Mucosa of descending colon (tissue), 3 donors: ENCODE results near the gene ATP2A3. TPM values are rescaled to one million over a fixed set of nuclear protein-coding genes. Genes with fewer than 3 reads are reported as not detected.

Experiments used
- ATAC-seq: fragments of 200-7000 bp; cut with Tn5 transposase; one replicate; pipeline ENCODE4 v1.9.1; 2020; ENCODE audit warnings: mild to moderate bottlenecking, moderate library complexity
- DNase-seq, 3 donors: peaks; one replicate each; pipeline ENCODE4 v3.0.0-alpha.2; 2020
- H3K36me3 ChIP-seq: fragments of 200-600 bp; one replicate; pipeline ENCODE4 v1.8.0; 2021; ENCODE audit warnings: low read depth, mild to moderate bottlenecking
- H3K4me1 ChIP-seq: fragments of 200-600 bp; one replicate; pipeline ENCODE4 v1.8.0; 2021; ENCODE audit warnings: low read depth, mild to moderate bottlenecking
- H3K4me3 ChIP-seq: fragments of 200-600 bp; one replicate; pipeline ENCODE4 v1.8.0; 2021; ENCODE audit warnings: mild to moderate bottlenecking
- H3K9me3 ChIP-seq: fragments of 200-600 bp; one replicate; pipeline ENCODE4 v1.8.0; 2021; ENCODE audit warnings: mild to moderate bottlenecking
- intact Hi-C, 2 donors: fragments of 100-400 bp; cut with DNase I in 1 of 2; cut with micrococcal nuclease in 1 of 2; formaldehyde crosslinking; loops; one replicate each; pipeline versions ENCODE4 v1.11.0 to v1.11.1; 2022; cut with DNase I, micrococcal nuclease
- total RNA-seq, 3 donors: library from RNA; stranded (reverse); fragmentation: NEBNext Ultra II Directional in 2 of 3; extraction: Animal tissue kit (Norgen Biotek cat#: 25700) in 2 of 3; gene quantifications; one replicate each; pipeline versions ENCODE4 v1.2.1 to v1.2.4, GENCODE V29; 2021 to 2023
- TF ChIP-seq, protein P1 (sequence below): fragments of 200-600 bp; IDR thresholded peaks from one replicate; pipeline ENCODE4 v1.8.0; 2022; ENCODE audit warnings: antibody characterized with exemption, mild to moderate bottlenecking
- donor health status: DM: no; HTN: no; CAD: no; lungs with moderate emphysema.
- donor health status: DM: no; HTN: no; CAD: no.
- donor health status: DM: no; HTN: yes; CAD: no.

ATP2A3 gene
- total RNA-seq, 3 donors from 2014 or later, result 72.8 to 253 (median 247) TPM

GRCh38 chr17:3916825-3917224 is 47.4 kb downstream of the ATP2A3 start:
- H3K4me1 ChIP-seq, result peaks cover 28% of the 10 kb centered on the region
- ATAC-seq (peak; percentile 9), DNase-seq (no peak)
- no peaks in the 10 kb centered on the region for H3K36me3 ChIP-seq
- intact Hi-C loops, result loop anchor here (10.0 kb wide), 1 partner anchor 52 kb away; no protein-coding TSS in a partner anchor
- TF ChIP-seq, protein P1, sequence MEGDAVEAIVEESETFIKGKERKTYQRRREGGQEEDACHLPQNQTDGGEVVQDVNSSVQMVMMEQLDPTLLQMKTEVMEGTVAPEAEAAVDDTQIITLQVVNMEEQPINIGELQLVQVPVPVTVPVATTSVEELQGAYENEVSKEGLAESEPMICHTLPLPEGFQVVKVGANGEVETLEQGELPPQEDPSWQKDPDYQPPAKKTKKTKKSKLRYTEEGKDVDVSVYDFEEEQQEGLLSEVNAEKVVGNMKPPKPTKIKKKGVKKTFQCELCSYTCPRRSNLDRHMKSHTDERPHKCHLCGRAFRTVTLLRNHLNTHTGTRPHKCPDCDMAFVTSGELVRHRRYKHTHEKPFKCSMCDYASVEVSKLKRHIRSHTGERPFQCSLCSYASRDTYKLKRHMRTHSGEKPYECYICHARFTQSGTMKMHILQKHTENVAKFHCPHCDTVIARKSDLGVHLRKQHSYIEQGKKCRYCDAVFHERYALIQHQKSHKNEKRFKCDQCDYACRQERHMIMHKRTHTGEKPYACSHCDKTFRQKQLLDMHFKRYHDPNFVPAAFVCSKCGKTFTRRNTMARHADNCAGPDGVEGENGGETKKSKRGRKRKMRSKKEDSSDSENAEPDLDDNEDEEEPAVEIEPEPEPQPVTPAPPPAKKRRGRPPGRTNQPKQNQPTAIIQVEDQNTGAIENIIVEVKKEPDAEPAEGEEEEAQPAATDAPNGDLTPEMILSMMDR, result no peak
- H3K4me3 ChIP-seq, result no peak overlapping the region
- H3K9me3 ChIP-seq, result no peaks in the 10 kb centered on the region

GRCh38 chr17:3915995-3916696 is 48.1 kb downstream of the ATP2A3 start, which contains the start of gene P2RX1:
P2RX1 (minus strand) TSS chr17:3916465; CDS start chr17:3916225, 240 bp downstream.
- Histone ChIP-seq H3K36me3 (no peaks in the 10 kb centered on the region), H3K4me3 (no peak within 1 kb of the TSS), H3K4me1 (peaks cover 28% of the 10 kb centered on the region), H3K9me3 (no peaks in the 10 kb centered on the region)
- intact Hi-C loops, result loop anchor here (10.0 kb wide), 1 partner anchor 51 kb away; no protein-coding TSS in a partner anchor
- TF ChIP-seq, protein P1, result no peak
- DNase-seq (peak; percentile 67 to 79 (median 72)), ATAC-seq (peak; percentile 54)

DNA sequence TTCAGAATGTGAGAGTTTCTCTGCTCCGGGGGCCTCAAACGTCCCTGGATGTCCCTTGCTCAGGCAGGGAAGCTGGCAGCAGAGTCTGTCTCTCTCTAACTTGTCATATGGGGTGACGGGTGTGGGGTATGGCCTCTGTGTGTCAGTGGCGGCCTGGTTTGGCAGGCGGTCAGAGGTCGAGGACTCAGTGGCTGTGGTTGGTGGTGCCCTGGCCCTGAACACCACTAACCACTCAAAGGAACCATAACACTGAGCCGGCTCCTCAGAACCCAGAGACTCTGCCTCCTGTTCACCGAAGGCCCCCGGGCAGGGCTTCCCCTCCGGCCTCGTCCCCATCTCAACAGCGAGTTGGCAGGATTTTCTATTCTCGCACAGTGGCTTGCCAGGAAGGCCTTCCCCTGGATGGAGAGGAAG is 48.6 kb downstream of the ATP2A3 start:
- no peak overlapping the region for H3K4me3 ChIP-seq
- no peaks in the 10 kb centered on the region for H3K9me3 ChIP-seq
- no peak for ATAC-seq
- intact Hi-C loops, result loop anchor here (10.0 kb wide), 1 partner anchor 51 kb away; no protein-coding TSS in a partner anchor
- no peaks in the 10 kb centered on the region for H3K36me3 ChIP-seq
- peaks cover 28% of the 10 kb centered on the region for H3K4me1 ChIP-seq
- TF ChIP-seq, protein P1, result no peak
- DNase-seq, result no peak

DNA sequence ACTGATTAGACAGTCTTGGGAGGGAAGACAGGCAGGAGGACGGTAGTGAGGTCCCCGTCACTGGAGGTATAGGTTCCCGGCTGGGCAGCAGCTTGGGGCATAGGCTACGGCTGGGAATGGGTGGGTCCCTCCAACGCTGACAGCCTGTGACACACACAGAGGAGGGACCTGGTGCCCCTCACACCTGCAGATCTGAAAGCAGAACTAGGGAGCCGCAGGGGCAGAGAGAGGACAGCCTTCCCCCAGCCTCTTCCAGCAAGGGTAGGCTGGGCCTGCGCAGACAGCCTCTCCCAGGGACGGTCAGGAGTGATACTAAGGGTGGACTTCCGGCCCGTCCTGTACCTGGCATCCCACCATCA is 49.9 kb downstream of the ATP2A3 start:
- ATAC-seq (peak; percentile 37), DNase-seq (peak; percentile 43 to 79 (median 55))
- Histone ChIP-seq H3K9me3 (no peaks in the 10 kb centered on the region), H3K36me3 (no peaks in the 10 kb centered on the region), H3K4me1 (peaks cover 28% of the 10 kb centered on the region), H3K4me3 (no peak overlapping the region)
- intact Hi-C loops, result loop anchor here (5.0 to 10.0 kb wide), 2 partner anchors 49 to 93 kb away; no protein-coding TSS in a partner anchor
- TF ChIP-seq, protein P1, result no peak

GRCh38 chr17:3913531-3914311 is 50.5 kb downstream of the ATP2A3 start:
- no peak overlapping the region for H3K4me3 ChIP-seq
- peak; percentile 82 for ATAC-seq
- intact Hi-C loops, result loop anchor here (5.0 to 10.0 kb wide), 2 partner anchors 49 to 94 kb away; no protein-coding TSS in a partner anchor
- H3K4me1 ChIP-seq, result peaks cover 23% of the 10 kb centered on the region
- H3K36me3 ChIP-seq, result no peaks in the 10 kb centered on the region
- H3K9me3 ChIP-seq, result no peaks in the 10 kb centered on the region
- DNase-seq, result peak; percentile 87 to 90 (median 89)
- TF ChIP-seq, protein P1, result peak; percentile 97
